Measurements from ENCODE around the gene SNX22.

Gene SNX22

DNA sequence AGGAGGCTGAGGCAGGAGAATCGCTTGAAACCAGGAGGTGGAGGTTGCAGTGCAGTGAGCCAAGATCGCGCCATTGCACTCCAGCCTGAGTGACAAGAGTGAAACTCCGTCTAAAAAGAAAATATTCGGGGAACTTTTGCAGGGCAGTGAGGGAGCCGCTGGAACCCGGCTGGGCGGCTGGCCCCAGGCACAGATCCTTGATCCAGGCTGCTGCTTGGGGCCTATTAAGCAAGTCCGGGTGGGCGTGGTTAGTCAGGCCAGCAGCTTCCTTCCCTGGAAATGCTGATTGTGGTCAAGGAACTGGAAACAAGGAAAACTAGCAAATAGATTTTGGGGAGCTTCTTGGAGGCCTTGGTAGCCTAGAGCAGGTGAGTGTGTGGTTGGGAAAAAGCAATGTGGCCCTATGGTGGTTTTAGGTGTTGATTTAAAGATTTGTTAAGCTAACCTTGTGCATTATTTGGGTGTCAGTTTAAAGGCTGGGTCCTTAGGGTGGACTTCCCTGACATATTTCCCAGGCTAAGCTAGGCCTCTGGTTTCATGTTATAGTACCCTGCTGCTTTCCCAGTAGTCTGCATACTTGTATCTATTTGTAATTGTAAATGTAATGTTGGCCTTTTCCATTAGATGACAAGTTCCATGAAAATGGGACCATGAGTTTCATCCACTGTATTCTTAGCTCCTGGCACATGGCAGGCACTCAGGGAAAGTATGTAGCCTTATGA, 17.7 kb upstream of the SNX22 start:
- no peak for TF ChIP-seq REST (IDR thresholded peaks at IDR 0.05; ENCODE audit: insufficient read depth in 1 of 2, low read depth in 2 of 2, low read length in 2 of 2)

DNA sequence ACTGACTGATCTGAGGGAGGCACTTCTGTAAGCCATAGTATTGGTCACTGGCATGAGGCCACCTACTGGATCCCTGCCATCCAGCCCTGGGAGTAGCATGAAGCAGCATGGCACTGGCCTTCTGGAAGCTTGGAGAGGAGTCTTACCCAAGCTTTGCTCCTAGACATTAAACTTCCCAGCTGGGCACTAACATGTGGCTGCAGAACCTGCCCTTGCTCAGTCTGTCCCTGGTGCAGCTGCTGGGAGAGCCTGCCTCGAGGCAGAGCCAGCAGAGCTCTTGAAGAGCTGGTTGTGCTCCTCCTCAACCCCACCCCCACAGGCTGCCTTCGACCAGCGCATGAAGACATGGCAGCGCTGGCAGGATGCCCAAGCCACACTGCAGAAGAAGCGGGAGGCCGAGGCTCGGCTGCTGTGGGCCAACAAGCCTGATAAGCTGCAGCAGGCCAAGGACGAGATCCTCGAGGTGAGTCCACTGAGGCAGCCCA, 17.1 kb upstream of the SNX22 start:
- no peak for TF ChIP-seq POLR2AphosphoS5 (IDR thresholded peaks at IDR 0.05; ENCODE audit: low read depth, low read length)

DNA sequence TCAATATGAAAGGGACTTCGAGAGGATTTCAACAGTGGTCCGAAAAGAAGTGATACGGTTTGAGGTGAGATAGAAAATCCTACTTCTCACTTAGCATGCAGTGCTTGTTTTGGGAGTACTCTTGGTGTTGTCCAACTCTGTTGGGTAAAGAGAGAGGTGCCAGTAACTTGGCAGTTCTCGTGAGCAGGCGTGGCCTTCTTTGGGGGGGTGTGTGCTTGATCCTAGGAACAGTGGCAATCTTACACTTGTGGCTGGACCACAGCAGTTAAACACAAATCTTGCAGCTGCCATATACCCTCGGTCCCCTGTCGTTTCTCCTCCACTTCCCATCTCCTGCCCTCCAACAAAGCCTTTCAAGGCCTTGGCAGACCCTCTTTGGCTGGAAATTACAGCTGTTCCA, 15.2 kb upstream of the SNX22 start:
- TF ChIP-seq SIN3A (IDR thresholded peaks at IDR 0.05; ENCODE audit: borderline replicate concordance, insufficient read depth, low read length) (no peak), POLR2AphosphoS5 (IDR thresholded peaks at IDR 0.05; ENCODE audit: low read depth, low read length) (no peak), FOXP2 (optimal IDR thresholded peaks at IDR 0.05; ENCODE audit: borderline replicate concordance, extremely low read depth, extremely low read length, insufficient read depth) (no peak), REST (IDR thresholded peaks at IDR 0.05; ENCODE audit: insufficient read depth in 1 of 2, low read depth in 2 of 2, low read length in 2 of 2) (no peak), TAF1 (IDR thresholded peaks at IDR 0.05; ENCODE audit: borderline replicate concordance, insufficient read depth, low read length) (no peak)

GRCh38 chr15:64137226-64137833, 14.2 kb upstream of the SNX22 start:
- no peak for TF ChIP-seq REST (IDR thresholded peaks at IDR 0.05; ENCODE audit: insufficient read depth in 1 of 2, low read depth in 2 of 2, low read length in 2 of 2)
- no peak for TF ChIP-seq TAF1 (IDR thresholded peaks at IDR 0.05; ENCODE audit: borderline replicate concordance, insufficient read depth, low read length)
- TF ChIP-seq POLR2AphosphoS5 (IDR thresholded peaks at IDR 0.05; ENCODE audit: low read depth, low read length): no peak
- no peak for TF ChIP-seq SIN3A (IDR thresholded peaks at IDR 0.05; ENCODE audit: borderline replicate concordance, insufficient read depth, low read length)
- no peak for TF ChIP-seq FOXP2 (optimal IDR thresholded peaks at IDR 0.05; ENCODE audit: borderline replicate concordance, extremely low read depth, extremely low read length, insufficient read depth)

GRCh38 chr15:64138331-64138941, 13.1 kb upstream of the SNX22 start:
- TF ChIP-seq SIN3A (IDR thresholded peaks at IDR 0.05; ENCODE audit: borderline replicate concordance, insufficient read depth, low read length) (no peak), FOXP2 (optimal IDR thresholded peaks at IDR 0.05; ENCODE audit: borderline replicate concordance, extremely low read depth, extremely low read length, insufficient read depth) (no peak), POLR2AphosphoS5 (IDR thresholded peaks at IDR 0.05; ENCODE audit: low read depth, low read length) (no peak), TAF1 (IDR thresholded peaks at IDR 0.05; ENCODE audit: borderline replicate concordance, insufficient read depth, low read length) (no peak), REST (IDR thresholded peaks at IDR 0.05; ENCODE audit: insufficient read depth in 1 of 2, low read depth in 2 of 2, low read length in 2 of 2) (no peak)

All from PFSK-1 (cell line).